ENCODE results near the gene PHF1.
A peak's percentile ranks its signal among the peaks of the same experiment; 100 is the strongest.

PHF1 gene

DNA sequence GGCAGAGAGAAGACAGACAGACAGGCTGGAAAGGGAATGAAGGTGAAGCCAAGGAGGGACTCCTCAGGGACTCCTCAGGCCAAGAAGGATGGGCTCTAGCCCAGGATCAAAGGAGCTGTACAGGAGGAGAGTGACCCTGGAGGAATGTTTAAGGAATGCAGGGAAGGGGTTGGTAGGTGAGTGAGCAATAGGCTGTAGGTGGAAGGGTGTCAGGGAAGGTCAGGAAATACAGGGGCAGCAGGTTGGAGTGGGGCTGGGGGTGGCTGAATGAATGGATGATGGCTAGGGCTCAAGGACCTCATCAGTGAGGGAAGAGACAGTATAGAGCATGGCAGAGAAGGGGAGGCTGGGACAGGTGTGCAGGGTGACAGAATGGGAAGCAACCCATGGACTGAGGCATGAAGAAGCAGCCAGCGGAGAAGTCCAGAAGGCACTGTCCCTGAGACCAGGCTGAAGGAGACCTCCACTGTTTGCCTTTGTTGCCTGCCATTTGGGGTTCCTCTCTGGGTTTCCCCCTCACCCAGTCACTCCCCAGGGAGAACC, 22.3 kb downstream of the PHF1 start:
- no peak for DNase-seq

DNA sequence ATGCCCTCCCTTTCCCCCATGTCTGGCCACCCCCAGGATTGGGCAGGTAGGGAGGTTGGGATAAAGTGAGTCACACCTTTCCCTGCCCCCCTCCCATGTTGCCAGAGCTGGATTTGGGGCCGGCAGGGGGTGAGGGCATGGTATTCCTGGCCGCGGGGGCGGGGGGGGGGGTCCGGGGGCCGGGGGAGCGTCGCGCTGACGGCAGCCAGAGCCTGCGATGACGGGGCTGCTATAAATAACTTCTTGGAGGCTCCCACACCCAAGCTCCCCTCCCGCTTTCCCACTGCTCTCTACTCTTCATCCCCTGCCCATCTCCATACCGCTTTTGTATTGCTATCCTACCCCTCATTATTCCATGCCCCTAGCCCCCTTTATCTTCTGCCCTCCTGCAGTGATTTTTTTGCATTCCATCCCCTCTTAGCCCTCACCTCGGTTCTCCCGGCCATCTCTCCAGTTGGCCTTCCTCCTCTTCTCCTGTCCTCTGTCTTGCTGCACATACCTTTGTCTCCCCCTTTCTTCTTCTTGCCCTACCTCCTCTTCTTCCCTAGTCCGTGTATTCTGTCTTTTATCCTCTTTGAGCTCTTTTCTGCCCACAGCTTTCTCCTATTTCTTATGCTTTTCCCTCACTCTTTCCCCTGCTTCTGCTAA, 22.9 kb downstream of the PHF1 start:
- DNase-seq = no peak

DNA sequence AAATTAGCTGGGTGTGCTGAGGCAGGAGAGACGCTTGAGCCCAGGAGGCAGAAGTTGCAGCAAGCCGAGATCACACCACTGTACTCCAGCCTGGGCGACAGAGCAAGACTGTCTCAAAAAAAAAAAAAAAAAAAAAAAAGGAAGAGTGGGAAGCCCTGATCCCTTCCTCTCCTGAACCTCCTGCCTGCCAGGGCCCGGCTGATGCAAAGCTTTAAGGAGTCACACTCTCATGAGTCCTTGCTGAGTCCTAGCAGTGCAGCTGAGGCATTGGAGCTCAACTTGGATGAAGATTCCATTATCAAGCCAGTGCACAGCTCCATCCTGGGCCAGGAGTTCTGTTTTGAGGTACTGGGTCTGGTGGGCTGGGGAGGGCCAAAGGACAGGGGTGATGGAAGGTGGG, 24.1 kb downstream of the PHF1 start:
- DNase-seq = no peak

DNA sequence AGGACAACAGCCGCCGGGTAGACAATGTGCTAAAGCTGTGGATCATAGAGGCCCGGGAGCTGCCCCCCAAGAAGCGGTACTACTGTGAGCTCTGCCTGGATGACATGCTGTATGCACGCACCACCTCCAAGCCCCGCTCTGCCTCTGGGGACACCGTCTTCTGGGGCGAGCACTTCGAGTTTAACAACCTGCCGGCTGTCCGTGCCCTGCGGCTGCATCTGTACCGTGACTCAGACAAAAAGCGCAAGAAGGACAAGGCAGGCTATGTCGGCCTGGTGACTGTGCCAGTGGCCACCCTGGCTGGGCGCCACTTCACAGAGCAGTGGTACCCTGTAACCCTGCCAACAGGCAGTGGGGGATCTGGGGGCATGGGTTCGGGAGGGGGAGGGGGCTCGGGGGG, 26.9 kb downstream of the PHF1 start:
- no peak for DNase-seq

DNA sequence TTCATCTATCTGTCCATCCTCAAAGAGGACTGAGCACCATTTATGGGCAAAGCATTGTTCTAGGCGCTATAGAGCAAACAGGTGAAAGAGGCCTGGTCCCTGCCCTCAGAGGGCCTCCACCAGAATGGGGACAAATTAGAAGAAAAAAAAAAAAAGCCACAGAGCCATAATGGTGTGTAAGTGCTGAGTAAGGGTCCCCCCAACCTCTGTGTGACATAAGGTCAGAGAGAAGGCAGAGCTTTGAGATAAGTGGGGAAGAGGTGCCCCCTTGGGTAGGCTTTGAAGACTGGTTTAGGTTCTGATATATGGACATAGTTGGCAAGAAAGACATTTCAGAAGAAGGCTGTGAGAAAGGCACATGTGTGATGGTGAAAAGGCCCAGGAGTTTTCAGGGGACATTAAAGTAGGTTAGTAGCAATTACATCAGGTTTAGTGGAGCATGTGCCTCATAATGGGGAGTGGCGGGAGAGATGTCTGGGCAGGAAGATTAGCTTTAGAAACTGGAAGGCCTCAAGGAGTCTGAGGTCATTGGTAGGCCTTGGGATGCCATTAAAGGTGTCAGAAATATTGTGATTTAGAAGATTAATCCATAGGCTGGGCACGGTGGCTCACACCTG, 28.3 kb downstream of the PHF1 start:
- DNase-seq = no peak

DNA sequence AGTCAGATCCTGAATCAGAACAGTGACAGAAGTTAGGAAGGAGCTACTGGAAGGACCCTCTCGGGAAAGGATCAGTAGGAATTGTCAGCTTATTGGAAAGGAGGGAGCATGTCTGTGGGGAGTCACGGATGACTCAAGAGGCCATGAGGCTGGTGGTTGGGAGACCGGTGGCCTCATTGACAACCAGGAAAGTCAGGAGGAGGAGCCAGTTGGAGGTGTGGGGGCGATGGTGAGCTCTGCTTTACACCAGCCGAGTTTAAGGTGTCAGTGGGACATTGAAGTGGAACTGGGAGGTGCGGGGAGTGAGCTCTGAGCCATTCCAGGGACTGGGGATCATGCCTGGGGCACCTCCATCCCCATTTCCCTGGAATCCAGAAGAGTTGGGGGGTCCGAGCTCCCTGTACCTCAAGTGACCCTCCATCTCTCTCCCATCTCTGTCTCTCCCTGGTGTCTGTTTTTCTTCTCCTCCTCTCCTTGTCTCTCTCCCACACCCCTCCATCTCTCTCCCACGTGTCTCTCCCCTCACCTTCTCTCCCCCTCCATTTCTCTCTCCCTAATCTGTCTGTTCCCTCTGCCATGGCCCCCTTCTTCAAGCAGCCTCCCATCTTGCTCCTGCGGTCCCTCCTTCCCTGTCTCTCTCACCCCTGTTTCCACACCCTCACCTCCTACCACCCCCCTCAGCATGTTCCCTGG, 29.3 kb downstream of the PHF1 start:
- no peak for DNase-seq

DNA sequence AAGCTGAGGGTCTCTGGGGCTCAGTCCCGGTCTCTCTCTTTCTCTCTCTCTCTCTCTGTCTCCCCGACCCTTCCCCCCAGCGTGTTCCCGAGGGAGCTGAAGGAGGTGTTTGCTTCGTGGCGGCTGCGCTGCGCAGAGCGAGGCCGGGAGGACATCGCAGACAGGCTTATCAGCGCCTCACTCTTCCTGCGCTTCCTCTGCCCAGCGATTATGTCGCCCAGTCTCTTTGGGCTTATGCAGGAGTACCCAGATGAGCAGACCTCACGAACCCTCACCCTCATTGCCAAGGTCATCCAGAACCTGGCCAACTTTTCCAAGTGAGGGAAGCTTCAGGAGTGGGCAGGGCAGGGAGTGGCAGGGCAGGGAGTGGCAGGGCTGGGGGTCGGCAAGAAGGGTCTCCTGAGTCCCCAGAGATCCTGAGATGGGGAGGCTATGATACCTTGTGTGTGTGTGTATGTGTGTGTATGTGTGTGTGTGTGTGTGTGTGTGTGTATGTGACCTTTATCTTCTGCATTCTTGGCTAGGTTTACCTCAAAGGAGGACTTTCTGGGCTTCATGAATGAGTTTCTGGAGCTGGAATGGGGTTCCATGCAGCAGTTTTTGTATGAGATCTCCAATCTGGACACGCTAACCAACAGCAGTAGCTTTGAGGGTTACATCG, 30.0 kb downstream of the PHF1 start:
- no peak for DNase-seq

DNA sequence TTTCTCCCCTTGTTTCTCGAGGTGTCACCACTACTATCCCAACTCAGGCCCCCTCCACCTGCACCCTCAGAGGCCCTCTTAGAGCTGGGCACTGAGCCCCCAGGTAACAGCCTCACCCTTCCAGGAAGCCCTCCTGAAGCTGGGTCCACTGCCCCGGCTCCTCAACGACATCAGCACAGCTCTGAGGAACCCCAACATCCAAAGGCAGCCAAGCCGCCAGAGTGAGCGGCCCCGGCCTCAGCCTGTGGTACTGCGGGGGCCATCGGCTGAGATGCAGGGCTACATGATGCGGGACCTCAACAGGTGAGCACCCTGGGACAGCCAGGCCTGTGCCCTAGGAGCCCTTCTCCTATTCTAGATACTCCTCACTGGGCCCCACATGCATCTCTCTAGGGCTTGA, 30.6 kb downstream of the PHF1 start:
- DNase-seq = no peak

DNA sequence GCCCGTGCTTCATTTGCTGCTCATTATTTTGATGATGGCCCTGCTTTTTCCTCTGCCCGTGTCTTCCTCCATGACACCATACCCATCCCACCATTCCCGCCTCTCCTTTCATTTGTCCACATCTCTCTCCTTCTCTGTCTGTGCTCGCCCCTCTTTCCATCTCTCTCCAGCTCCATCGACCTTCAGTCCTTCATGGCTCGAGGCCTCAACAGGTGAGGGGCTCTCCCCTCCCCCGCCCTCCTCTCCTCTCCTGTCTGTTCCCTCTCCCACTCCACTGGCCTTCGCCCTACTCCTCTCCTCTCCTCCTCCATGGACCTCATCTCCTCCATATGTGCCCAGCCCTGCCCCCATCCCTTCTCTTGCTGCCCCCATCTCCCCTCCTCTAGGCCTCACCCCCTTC, 31.5 kb downstream of the PHF1 start:
- DNase-seq = no peak

DNA sequence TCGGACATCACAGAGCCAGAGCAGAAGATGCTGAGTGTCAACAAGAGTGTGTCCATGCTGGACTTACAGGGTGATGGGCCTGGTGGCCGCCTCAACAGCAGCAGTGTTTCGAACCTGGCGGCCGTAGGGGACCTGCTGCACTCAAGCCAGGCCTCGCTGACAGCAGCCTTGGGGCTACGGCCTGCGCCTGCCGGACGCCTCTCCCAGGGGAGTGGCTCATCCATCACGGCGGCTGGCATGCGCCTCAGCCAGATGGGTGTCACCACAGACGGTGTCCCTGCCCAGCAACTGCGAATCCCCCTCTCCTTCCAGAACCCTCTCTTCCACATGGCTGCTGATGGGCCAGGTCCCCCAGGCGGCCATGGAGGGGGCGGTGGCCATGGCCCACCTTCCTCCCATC, 32.2 kb downstream of the PHF1 start:
- no peak for DNase-seq

DNA sequence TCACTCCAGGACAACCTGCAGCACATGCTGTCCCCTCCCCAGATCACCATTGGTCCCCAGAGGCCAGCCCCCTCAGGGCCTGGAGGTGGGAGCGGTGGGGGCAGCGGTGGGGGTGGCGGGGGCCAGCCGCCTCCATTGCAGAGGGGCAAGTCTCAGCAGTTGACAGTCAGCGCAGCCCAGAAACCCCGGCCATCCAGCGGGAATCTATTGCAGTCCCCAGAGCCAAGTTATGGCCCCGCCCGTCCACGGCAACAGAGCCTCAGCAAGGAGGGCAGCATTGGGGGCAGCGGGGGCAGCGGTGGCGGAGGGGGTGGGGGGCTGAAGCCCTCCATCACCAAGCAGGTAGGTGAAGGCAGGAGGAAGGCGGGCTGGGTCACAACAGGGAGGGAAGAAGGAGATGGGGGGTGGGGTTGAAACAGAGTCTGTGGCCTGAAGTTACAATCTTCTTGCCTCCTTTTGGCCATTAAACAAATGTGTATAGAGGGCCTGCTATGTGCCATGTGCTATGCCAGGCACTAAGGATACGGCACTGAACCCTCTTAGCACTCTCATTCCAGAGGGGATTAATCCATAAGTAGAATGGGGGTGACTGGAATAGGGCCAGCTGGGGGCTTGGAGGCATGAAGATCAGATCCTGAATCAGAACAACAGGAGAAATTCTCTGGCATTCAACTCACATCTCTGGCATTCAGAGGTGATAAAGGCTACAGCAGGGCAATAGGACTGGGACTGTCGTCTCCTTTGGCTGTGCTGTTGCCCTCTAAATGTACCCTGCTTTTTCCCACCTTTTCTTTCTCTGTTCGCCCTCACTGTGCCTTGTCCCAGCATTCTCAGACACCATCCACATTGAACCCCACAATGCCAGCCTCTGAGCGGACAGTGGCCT, 33.0 kb downstream of the PHF1 start:
- no peak for DNase-seq

DNA sequence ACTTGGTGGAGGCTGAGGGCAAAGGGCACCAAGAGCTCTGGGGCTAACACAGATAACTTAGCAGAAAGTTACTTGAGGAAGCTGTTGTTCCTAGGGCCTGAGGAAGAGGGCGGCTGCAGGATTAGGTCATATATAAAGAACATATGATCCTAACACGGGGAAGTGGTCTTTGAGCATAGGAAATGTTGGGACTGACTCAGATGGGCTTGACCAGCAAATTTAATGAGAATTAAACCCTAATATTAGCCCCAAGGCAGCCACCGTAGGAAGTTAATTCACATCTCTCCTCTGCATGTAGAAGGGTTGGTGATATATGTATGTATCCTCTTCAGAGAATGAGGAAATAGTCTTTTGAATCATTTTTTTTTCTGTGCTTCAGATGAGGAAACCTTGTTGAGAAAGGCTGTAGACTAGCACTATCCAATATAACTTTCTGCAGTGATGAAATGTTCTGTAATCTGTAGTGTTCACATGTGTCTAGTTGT, 34.3 kb downstream of the PHF1 start:
- no peak for DNase-seq

DNA sequence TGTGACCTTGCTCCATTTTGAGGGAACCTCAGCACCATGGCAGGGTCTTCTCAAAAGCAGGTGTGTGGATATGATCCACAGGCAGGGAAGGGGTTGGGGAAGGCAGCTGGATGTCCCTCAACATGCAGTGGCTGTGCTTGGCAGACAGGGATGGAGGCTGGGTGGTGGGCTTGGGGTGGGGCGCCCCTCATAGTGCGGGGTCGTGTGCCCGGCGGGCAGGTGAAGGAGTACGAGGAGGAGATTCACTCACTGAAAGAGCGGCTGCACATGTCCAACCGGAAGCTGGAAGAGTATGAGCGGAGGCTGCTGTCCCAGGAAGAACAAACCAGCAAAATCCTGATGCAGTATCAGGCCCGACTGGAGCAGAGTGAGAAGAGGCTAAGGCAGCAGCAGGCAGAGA, 35.5 kb downstream of the PHF1 start:
- DNase-seq = no peak

DNA sequence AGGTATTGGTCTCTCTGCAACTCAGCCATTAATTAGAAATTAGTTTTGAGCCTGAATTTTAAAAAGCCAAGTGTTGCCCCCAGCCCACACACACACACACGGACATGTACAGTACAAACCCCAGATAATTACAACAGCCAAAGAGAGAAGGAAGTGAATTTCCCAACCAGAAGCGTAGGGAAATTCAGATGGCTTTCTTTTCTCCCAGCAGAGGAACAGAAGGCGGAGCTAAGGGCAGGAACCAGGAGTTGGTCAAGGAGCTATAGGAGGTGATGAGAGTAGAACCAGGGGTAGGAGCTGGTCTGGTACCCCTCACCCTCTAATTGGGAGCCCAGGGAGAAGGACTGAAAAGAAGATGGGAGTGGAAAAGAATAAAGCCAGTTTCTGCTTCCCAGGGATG, 39.6 kb downstream of the PHF1 start:
- DNase-seq = no peak

DNA sequence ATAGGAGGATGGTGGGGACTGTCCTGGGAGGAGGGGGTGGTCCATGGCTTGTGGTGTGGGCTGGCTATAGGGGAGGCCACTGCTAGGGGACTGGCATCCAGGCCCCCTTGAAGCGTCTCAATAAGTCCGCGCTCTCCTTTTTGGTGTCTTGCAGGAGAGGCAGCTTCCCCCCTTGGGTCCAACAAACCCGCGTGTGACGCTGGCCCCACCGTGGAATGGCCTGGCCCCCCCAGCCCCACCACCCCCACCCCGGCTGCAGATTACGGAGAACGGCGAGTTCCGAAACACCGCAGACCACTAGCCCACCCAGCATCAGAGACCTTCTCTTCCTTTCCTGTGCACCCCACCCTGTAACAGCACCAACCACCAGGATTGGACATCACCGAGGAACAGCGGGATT, 40.8 kb downstream of the PHF1 start:
- no peak for DNase-seq

DNA sequence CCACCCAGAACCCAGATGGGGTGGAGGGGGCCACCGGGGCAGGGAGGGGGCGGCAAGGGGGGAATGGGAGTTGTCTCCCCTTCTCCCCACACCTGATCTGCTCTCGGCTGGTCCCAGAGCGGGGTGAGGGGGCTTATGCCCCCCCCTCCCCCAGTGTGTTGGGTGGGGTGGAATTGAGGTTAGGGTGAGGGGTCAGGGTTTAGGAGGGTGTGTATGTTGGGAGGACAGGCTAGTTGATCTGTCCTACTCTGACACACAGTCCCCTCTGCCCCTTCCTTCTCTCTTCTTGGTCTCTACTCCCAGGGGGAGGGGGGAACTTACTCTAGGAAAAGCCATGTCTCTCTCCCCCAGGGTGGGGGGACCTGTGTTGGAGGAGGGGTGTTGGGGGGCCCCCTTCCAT, 41.7 kb downstream of the PHF1 start:
- DNase-seq = no peak

DNA sequence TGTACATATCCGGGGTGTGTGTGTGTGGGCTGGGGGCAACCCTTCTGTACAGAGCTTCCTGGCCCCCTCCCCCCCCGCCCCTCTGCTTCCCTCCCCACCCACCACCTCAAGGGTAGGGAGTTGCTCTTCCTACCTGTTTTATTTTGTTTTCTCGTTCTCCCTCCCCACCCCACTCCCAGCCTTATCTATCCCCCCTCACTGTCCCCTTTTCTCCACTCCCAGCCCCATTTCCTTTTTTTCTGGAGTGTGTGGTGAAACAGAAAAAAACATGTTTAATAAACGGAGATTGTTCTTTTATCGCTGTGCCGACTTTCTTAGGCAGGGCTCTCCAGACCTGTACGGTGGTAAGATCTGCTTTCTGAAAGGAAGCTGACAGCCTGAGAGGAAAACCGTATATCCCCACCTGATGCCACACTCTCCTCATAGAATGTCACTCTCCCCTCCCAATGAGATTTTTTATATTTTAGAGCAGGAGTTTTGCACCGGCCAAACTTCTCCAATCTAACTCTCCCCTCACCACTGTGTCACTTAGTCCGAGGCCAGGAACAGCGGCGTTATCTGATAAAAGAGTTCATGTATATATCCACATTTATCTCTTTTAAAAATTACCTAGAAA, 42.7 kb downstream of the PHF1 start:
- DNase-seq = peak in 1 of 2 donors; percentile 12

DNA sequence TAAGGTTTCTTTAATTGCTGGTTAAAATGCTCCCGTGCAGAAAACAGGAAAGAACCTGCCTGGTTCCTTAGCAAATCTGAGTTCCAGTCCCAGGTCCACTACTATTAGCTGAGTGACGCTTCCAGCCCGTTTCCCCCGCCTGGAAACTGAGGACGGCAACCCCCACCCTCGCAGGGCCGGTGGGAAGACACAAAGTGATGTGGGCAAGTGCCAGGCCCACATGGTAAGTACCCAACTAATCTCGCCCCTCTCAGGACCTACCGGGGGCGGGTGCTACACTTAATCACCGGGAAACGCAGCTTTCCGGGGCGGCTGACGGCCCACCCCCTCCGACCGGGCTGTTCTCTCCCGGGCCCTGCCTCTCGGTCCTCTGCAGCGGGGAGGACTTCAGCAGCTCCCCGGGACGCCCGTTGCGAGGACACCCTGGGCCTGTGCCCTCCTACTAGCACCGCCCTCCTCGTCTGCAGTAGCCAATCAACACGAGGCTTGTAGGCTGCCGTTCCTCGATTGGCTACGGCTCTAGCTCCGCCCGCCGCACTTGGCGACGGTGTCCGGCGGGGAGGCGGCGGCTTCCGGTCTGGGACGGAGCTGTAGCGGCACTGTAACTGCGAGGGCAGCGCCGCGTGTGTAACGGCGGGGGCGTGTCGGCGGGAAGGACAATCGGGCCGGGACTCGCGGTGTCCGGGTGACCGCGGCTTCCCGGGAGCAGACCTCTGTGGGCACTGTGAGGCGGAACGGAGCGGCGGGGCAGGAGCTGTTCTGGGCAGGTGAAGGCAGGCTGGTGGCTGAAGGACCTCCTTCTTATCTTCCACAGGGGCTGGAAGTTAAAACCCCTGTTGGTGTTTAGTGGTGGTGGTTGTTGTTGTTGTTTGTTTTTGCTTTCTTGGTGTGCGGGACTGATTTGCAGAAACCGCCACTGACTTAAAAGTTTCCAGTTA, 43.5 kb downstream of the PHF1 start, which contains the start of gene ZBTB9:
Gene ZBTB9 (plus strand): TSS at position 568 of the 938 bp plus-strand sequence. CDS start 525 bp downstream, outside the sequence.
- peak; percentile 96 to 97 for DNase-seq

DNA sequence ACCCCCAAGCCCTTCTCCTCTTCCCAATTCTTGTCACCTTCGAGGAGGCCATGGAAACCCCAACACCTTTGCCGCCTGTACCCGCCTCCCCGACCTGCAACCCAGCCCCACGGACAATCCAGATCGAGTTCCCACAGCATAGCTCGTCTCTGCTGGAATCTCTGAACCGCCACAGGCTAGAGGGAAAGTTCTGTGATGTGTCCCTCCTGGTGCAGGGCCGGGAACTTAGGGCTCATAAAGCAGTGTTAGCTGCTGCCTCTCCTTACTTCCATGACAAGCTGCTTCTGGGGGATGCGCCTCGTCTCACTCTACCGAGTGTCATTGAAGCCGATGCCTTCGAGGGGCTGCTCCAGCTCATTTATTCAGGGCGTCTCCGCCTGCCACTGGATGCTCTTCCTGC, 44.2 kb downstream of the PHF1 start:
- no peak for DNase-seq

DNA sequence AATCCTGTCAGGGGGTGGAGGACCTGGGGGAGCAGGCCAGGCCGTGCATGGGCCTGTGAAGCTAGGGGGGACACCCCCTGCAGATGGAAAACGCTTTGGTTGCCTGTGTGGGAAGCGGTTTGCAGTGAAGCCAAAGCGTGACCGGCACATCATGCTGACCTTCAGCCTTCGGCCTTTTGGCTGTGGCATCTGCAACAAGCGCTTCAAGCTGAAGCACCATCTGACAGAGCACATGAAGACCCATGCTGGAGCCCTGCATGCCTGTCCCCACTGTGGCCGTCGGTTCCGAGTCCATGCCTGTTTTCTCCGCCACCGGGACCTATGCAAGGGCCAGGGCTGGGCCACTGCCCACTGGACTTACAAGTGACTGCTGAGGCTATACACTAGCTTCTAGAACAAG, 45.3 kb downstream of the PHF1 start:
- DNase-seq = no peak

DNA sequence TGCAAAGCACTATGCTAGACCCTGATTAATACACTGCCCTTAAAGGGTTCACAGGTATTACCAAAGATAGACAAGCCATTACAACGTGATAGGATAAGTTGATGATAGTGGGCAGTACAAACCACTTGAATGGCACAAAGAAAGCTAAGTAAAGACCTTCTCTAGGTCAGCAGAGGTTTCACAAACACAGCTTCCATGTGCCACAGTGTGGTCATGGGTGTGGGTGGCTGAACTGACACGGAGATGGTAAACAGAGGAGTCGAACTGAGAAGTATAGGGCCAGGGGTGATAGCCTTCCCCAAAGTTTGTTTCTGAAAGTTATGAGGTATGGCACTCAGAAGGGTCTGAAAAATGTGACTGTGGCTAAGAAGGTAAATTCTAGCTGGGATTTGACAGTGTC, 47.9 kb downstream of the PHF1 start:
- DNase-seq = no peak

All from CD4-positive, alpha-beta T cell treated with Interleukin-1 beta for 1 hour (primary cell).